OCI-LY3 (cell line): ENCODE results near the gene NRP2.

Source experiments
- H2AFZ ChIP-seq: fragments of 200-600, 300-600 bp; shearing (Covaris generic); 2 replicates; pipeline ENCODE4 v1.6.0; 2014; ENCODE audit warnings: antibody characterized with exemption, low read depth, low read length
- H3K27ac ChIP-seq: fragments of 200-600, 300-600 bp; sonication (generic); 2 replicates; pipeline ENCODE4 v1.5.1; 2014; ENCODE audit warnings: mild to moderate bottlenecking, low read length, moderate library complexity, mixed read lengths
- H3K27me3 ChIP-seq: fragments of 200-600, 300-600 bp; sonication (generic); 2 replicates; pipeline ENCODE4 v1.6.1; 2014; ENCODE audit warnings: low read depth, low read length, mixed read lengths
- H3K36me3 ChIP-seq: fragments of 200-600, 300-600 bp; sonication (generic); replicated peaks from 2 replicates; pipeline ENCODE3; 2014; ENCODE audit warnings: low read depth, low read length, mixed read lengths
- H3K4me1 ChIP-seq: fragments of 300-600, 200-600 bp; sonication (generic); 2 replicates; pipeline ENCODE4 v1.6.1; 2014; ENCODE audit warnings: low read length, mixed read lengths
- H3K4me2 ChIP-seq: fragments of 200-600, 300-600 bp; sonication (generic); 2 replicates; pipeline ENCODE4 v1.6.1; 2014; ENCODE audit warnings: low read length, mixed read lengths
- H3K4me3 ChIP-seq: fragments of 300-600, 200-600 bp; sonication (generic); 2 replicates; pipeline ENCODE4 v1.5.1; 2014; ENCODE audit warnings: antibody characterized with exemption, mild to moderate bottlenecking, low read length, moderate library complexity
- H3K79me2 ChIP-seq: fragments of 300-600, 200-600 bp; shearing (Covaris generic); 2 replicates; pipeline ENCODE4 v1.6.1; 2014; ENCODE audit warnings: mild to moderate bottlenecking, low read length, mixed read lengths
- H3K9ac ChIP-seq: fragments of 300-600, 200-600 bp; shearing (Covaris generic); 2 replicates; pipeline ENCODE4 v1.6.0; 2014; ENCODE audit warnings: mild to moderate bottlenecking, low read length, moderate library complexity
- H3K9me3 ChIP-seq: fragments of 200-600, 300-600 bp; shearing (Covaris generic); 2 replicates; pipeline ENCODE4 v1.6.1; 2014; ENCODE audit warnings: low read length, mixed read lengths; ENCODE audit not compliant: insufficient read depth
- H4K20me1 ChIP-seq: fragments of 200-600, 300-600 bp; sonication (generic); 2 replicates; pipeline ENCODE4 v1.6.1; 2016; ENCODE audit warnings: low read length, mixed read lengths; ENCODE audit not compliant: insufficient read depth
- EZH2phosphoT487 ChIP-seq: fragments of 200-600 bp; shearing (Covaris generic); IDR thresholded peaks from 2 replicates; pipeline ENCODE4 v1.6.1; 2018; ENCODE audit warnings: antibody characterized with exemption, mixed run types, low read depth
- TF ChIP-seq, protein P1 (sequence below): fragments of 200-600, 300-600 bp; sonication (generic); IDR thresholded peaks from 2 replicates; pipeline ENCODE4 v1.5.1; 2014; ENCODE audit warnings: antibody characterized with exemption, low read length, low read depth

The NRP2 gene

DNA sequence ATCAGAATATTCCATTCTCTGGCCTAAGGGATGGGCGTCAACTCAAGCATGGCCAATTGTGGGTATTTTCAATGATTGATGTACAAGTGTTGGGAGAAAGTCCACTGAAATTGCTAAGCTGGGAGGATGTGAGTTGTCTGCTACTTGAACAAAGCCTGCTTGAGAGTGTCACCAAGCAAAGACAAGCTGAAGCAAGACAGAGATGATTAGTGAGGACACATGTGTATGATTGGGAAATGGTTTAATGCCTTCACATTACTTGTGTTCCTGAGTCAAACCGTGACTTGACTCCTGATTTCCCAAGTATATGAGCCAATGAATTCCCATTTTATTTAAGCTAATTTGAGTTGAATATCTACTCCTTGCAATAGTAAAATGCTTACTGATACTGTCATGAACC is 23.7 kb upstream of the NRP2 start:
- Histone ChIP-seq H3K36me3 (no peaks in the 10 kb centered on the region), H3K4me2 (no peak overlapping the region), H3K79me2 (no peaks in the 10 kb centered on the region), H4K20me1 (no peaks in the 10 kb centered on the region), H2AFZ (no peak overlapping the region), H3K9ac (no peak overlapping the region), H3K4me3 (no peak overlapping the region), H3K27ac (no peak overlapping the region), H3K9me3 (no peaks in the 10 kb centered on the region), H3K4me1 (no peaks in the 10 kb centered on the region), H3K27me3 (peaks cover 48% of the 10 kb centered on the region; the same call in 1 of the 2 replicates)
- TF ChIP-seq EZH2phosphoT487: no peak
- TF ChIP-seq, protein P1, sequence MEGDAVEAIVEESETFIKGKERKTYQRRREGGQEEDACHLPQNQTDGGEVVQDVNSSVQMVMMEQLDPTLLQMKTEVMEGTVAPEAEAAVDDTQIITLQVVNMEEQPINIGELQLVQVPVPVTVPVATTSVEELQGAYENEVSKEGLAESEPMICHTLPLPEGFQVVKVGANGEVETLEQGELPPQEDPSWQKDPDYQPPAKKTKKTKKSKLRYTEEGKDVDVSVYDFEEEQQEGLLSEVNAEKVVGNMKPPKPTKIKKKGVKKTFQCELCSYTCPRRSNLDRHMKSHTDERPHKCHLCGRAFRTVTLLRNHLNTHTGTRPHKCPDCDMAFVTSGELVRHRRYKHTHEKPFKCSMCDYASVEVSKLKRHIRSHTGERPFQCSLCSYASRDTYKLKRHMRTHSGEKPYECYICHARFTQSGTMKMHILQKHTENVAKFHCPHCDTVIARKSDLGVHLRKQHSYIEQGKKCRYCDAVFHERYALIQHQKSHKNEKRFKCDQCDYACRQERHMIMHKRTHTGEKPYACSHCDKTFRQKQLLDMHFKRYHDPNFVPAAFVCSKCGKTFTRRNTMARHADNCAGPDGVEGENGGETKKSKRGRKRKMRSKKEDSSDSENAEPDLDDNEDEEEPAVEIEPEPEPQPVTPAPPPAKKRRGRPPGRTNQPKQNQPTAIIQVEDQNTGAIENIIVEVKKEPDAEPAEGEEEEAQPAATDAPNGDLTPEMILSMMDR: no peak

GRCh38 chr2:205659922-205660321 is 22.4 kb upstream of the NRP2 start:
- no peak for TF ChIP-seq EZH2phosphoT487
- TF ChIP-seq, protein P1: no peak
- H4K20me1 ChIP-seq: no peaks in the 10 kb centered on the region
- no peak overlapping the region for H3K4me3 ChIP-seq
- no peaks in the 10 kb centered on the region for H3K4me1 ChIP-seq
- H3K79me2 ChIP-seq: no peaks in the 10 kb centered on the region
- H3K27me3 ChIP-seq: peaks cover 48% of the 10 kb centered on the region; the same call in 1 of the 2 replicates
- no peak overlapping the region for H3K4me2 ChIP-seq
- H3K9me3 ChIP-seq: no peaks in the 10 kb centered on the region
- no peak overlapping the region for H3K27ac ChIP-seq
- no peak overlapping the region for H3K9ac ChIP-seq
- no peak overlapping the region for H2AFZ ChIP-seq
- no peaks in the 10 kb centered on the region for H3K36me3 ChIP-seq

- Histone ChIP-seq H3K27me3 (peaks cover 48% of the 10 kb centered on the region; the same call in 1 of the 2 replicates), H3K9me3 (no peaks in the 10 kb centered on the region), H3K27ac (no peak overlapping the region), H4K20me1 (no peaks in the 10 kb centered on the region), H3K9ac (no peak overlapping the region), H3K79me2 (no peaks in the 10 kb centered on the region), H3K36me3 (no peaks in the 10 kb centered on the region), H2AFZ (no peak overlapping the region), H3K4me3 (no peak overlapping the region), H3K4me2 (no peak overlapping the region), H3K4me1 (no peaks in the 10 kb centered on the region)
- TF ChIP-seq, protein P1: no peak
- no peak for TF ChIP-seq EZH2phosphoT487
Measured at GRCh38 chr2:205660521-205661124, 21.7 kb upstream of the NRP2 start.

DNA sequence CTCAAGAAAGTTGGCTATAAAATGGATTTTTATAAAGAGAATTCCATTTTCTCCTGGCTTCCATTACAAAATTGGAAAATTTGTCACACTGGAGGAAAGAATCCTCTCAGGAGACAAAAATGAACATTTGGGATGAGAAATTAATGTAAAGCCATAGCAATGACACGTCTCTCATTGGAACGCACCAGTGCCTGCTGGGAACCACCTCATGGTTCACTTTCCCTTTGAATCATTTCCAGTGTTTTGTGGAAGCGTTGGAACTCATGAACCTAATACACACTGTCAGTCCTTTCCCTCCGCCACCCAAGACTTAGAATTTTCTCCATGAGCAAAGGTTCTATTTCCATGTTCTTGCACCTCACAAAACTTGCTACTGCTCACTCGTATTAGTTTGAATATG is 21.0 kb upstream of the NRP2 start:
- Histone ChIP-seq H3K36me3 (no peaks in the 10 kb centered on the region), H2AFZ (no peak overlapping the region), H3K79me2 (no peaks in the 10 kb centered on the region), H3K9me3 (no peaks in the 10 kb centered on the region), H3K27me3 (peaks cover 48% of the 10 kb centered on the region; the same call in 1 of the 2 replicates), H3K27ac (no peak overlapping the region), H3K4me1 (no peaks in the 10 kb centered on the region), H3K4me2 (no peak overlapping the region), H4K20me1 (no peaks in the 10 kb centered on the region), H3K4me3 (no peak overlapping the region), H3K9ac (no peak overlapping the region)
- TF ChIP-seq EZH2phosphoT487: no peak
- TF ChIP-seq, protein P1: no peak
